K562 (cell line): ENCODE measurements around the gene RNH1. TPM values are rescaled to one million over a fixed set of nuclear protein-coding genes. Genes with fewer than 3 reads are reported as not detected.
A peak's percentile ranks its signal among the peaks of the same experiment; 100 is the strongest.

Experiments used
- CBX1 ChIP-seq: sonication (generic); IDR thresholded peaks from 2 replicates; pipeline ENCODE4 v1.6.1; 2016; ENCODE audit warnings: antibody characterized with exemption, low read depth, mild to moderate bottlenecking
- E2F4 ChIP-seq: sonication (generic); formaldehyde crosslinking; IDR thresholded peaks from 2 replicates; pipeline ENCODE4 v1.8.0; 2022; ENCODE audit warnings: mild to moderate bottlenecking, low read depth, missing genetic modification reagents
- HCFC1 ChIP-seq: IDR thresholded peaks from 2 replicates; pipeline ENCODE4 v1.6.1; 2012; ENCODE audit warnings: low read depth, low read length, improper control_type of control experiment
- HMG20A ChIP-seq: fragments of 450-650 bp; formaldehyde crosslinking; conservative IDR thresholded peaks from 2 replicates; pipeline ENCODE4 v1.4.0; 2020; ENCODE audit warnings: mild to moderate bottlenecking, mixed read lengths
- HOXB6 ChIP-seq: fragments of 250-450 bp; sonication (Bioruptor Pico); IDR thresholded peaks from 2 replicates; pipeline ENCODE4 v1.5.1; 2022; ENCODE audit warnings: mild to moderate bottlenecking, borderline replicate concordance
- HSF4 ChIP-seq: fragments of 250-450 bp; sonication (Bioruptor Pico); IDR thresholded peaks from 2 replicates; pipeline ENCODE4 v2.1.2; 2022; ENCODE audit warnings: mild to moderate bottlenecking, moderate library complexity, borderline replicate concordance
- JUN ChIP-seq, 2 experiments: sonication (generic) in 1 of 2; formaldehyde crosslinking in 1 of 2; IDR thresholded peaks; 2 replicates each; pipeline versions ENCODE4 v1.6.1 to v1.8.0; 2012 to 2022; ENCODE audit warnings: borderline replicate concordance in 2 of 2, mild to moderate bottlenecking in 2 of 2, improper control_type of control experiment in 1 of 2, low read depth in 1 of 2, low read length in 1 of 2, missing genetic modification reagents in 1 of 2
- KHSRP ChIP-seq: fragments of 450-650 bp; IDR thresholded peaks from 2 replicates; pipeline ENCODE4 v1.6.1; 2017
- MCM7 ChIP-seq, 2 experiments: fragments of 450-650 bp; IDR thresholded peaks; 2 replicates each; pipeline ENCODE4 v1.6.1; 2016 to 2018
- OTX1 ChIP-seq: fragments of 450-650 bp; formaldehyde crosslinking; IDR thresholded peaks from 2 replicates; pipeline ENCODE4 v1.4.0; 2022; ENCODE audit warnings: mild to moderate bottlenecking
- PHF21A ChIP-seq: fragments of 450-650 bp; IDR thresholded peaks from 2 replicates; pipeline ENCODE4 v1.6.1; 2017; ENCODE audit warnings: low read depth, borderline replicate concordance
- SMC3 ChIP-seq: conservative IDR thresholded peaks from 2 replicates; pipeline ENCODE4 v1.6.1; 2011; ENCODE audit warnings: low read depth, low read length, improper control_type of control experiment; ENCODE audit not compliant: insufficient read depth
- SRF ChIP-seq, 2 experiments: fragments of 250-450, 450-650 bp in 1 of 2; sonication (Bioruptor Pico) in 1 of 2; sonication (generic) in 1 of 2; formaldehyde crosslinking; IDR thresholded peaks; 2 replicates each; pipeline versions ENCODE4 v1.5.0 to v1.5.1; 2020 to 2022; ENCODE audit warnings: mild to moderate bottlenecking in 1 of 2, missing genetic modification reagents in 1 of 2
- WHSC1 ChIP-seq: IDR thresholded peaks from one replicate; pipeline ENCODE4 v1.6.1; 2012; ENCODE audit warnings: low read length, control low read depth, inconsistent platforms
- ZBTB2 ChIP-seq: fragments of 450-650 bp; IDR thresholded peaks from 2 replicates; pipeline ENCODE4 v1.6.1; 2016; ENCODE audit warnings: antibody characterized with exemption
- ZNF449 ChIP-seq: fragments of 250-450 bp; sonication (Bioruptor Pico); IDR thresholded peaks from 2 replicates; pipeline ENCODE4 v1.8.0; 2022; ENCODE audit warnings: moderate library complexity, mild to moderate bottlenecking, inconsistent platforms
- polyA plus RNA-seq, 8 experiments: library from polyadenylated mRNA; depleted of rRNA in 4 of 8; stranded (reverse) in 5 of 8; unstranded in 3 of 8; fragments of >200 nt; fragmentation: Nextera tagmentation in 2 of 8; fragmentation: Illumina TruSeq in 1 of 8; extraction: Ambion mirVana in 2 of 8; extraction: Trizol in 1 of 8; gene quantifications; 2 replicates each; pipeline versions ENCODE4 v1.2.1 to v1.2.3, GENCODE V29; 2011 to 2014; ENCODE audit warnings: inconsistent platforms in 1 of 8, missing spikeins in 1 of 8
- total RNA-seq, 7 experiments: library from RNA; depleted of rRNA in 6 of 7; stranded (reverse); fragments of >200 nt in 6 of 7; fragmentation: Illumina TruSeq in 2 of 7; extraction: Trizol in 2 of 7; gene quantifications; 2 replicates each; pipeline versions ENCODE4 v1.2.1 to v1.2.3, GENCODE V29; 2011 to 2021; ENCODE audit warnings: low replicate concordance in 1 of 7
- TF ChIP-seq, protein P1 (sequence below): conservative IDR thresholded peaks from 2 replicates; pipeline ENCODE4 v1.6.1; 2011; ENCODE audit warnings: low read depth, mild to moderate bottlenecking, low read length; ENCODE audit not compliant: control insufficient read depth
- TF ChIP-seq, protein P2 (sequence below): IDR thresholded peaks from 2 replicates; pipeline ENCODE4 v1.6.1; 2014; ENCODE audit warnings: antibody characterized with exemption

The RNH1 gene
- total and polyA plus RNA-seq, 9 of the 15 experiments (the other 6 are each of a cell fraction or from before 2014, with no cell fraction given): 2.5 to 160 (median 44.3) TPM

DNA sequence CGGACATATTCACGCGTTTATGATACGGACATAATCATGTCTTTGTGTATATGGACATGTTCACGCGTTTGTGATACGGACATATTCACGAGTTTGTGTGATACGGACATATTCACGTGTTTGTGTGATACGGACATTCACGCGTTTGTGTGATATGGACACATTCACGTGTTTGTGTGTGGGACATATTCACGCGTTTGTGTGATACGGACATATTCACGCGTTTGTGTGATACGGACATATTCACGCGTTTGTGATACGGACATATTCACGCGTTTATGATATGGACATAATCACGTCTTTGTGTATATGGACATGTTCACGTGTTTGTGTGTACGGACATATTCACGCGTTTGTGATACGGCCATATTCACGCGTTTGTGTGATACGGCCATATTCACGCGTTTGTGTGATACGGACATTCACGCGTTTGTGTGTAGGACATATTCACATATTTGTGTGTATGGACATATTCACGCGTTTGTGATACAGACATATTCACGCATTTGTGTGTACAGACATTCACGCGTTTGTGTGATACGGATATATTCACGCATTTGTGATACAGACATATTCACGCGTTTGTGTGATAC, 32.0 kb downstream of the RNH1 start (continued):
- peak; percentile 82 for TF ChIP-seq ZNF449
- no peak for TF ChIP-seq HMG20A (CRISPR knock-in tag)
- TF ChIP-seq HCFC1: no peak
- peak; percentile 94; the same call in 1 of the 2 replicates for TF ChIP-seq HOXB6
- 0 out of 2 replicates have a peak, but pooled peaks have one; percentile 81 for TF ChIP-seq OTX1 (CRISPR knock-in tag)
- TF ChIP-seq PHF21A: no peak
- TF ChIP-seq, protein P1, sequence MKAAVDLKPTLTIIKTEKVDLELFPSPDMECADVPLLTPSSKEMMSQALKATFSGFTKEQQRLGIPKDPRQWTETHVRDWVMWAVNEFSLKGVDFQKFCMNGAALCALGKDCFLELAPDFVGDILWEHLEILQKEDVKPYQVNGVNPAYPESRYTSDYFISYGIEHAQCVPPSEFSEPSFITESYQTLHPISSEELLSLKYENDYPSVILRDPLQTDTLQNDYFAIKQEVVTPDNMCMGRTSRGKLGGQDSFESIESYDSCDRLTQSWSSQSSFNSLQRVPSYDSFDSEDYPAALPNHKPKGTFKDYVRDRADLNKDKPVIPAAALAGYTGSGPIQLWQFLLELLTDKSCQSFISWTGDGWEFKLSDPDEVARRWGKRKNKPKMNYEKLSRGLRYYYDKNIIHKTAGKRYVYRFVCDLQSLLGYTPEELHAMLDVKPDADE: no peak
- TF ChIP-seq E2F4 (CRISPR knock-in tag): no peak
- TF ChIP-seq HSF4: no peak
- TF ChIP-seq JUN (IDR thresholded peaks at IDR 0.05; ENCODE audit: borderline replicate concordance, low read depth, low read length): no peak
- TF ChIP-seq JUN (CRISPR knock-in tag; IDR thresholded peaks at IDR 0.05; ENCODE audit: borderline replicate concordance): no peak
- no peak for TF ChIP-seq KHSRP
- no peak for TF ChIP-seq SMC3
- TF ChIP-seq MCM7 (IDR thresholded peaks at IDR 0.05): no peak
- TF ChIP-seq, protein P2, sequence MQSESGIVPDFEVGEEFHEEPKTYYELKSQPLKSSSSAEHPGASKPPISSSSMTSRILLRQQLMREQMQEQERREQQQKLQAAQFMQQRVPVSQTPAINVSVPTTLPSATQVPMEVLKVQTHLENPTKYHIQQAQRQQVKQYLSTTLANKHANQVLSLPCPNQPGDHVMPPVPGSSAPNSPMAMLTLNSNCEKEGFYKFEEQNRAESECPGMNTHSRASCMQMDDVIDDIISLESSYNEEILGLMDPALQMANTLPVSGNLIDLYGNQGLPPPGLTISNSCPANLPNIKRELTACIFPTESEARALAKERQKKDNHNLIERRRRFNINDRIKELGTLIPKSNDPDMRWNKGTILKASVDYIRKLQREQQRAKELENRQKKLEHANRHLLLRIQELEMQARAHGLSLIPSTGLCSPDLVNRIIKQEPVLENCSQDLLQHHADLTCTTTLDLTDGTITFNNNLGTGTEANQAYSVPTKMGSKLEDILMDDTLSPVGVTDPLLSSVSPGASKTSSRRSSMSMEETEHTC: no peak
- no peak for TF ChIP-seq WHSC1
- TF ChIP-seq CBX1: no peak
- no peak for TF ChIP-seq ZBTB2
- TF ChIP-seq SRF (CRISPR knock-in tag; IDR thresholded peaks at IDR 0.05): peak in 1 of 2 experiments; percentile 22; a peak in 1 of 4 replicates
